MM.1S (cell line): Measurements from ENCODE around the gene SENP8.

Source experiments
- EZH2 ChIP-seq: fragments of 300-600 bp; sonication (generic); optimal IDR thresholded peaks from 2 replicates; pipeline ENCODE3; 2017; ENCODE audit warnings: low read depth, mild to moderate bottlenecking, antibody characterized with exemption, low read length, mixed read lengths
- TF ChIP-seq, protein P1 (sequence below): fragments of 300-600 bp; sonication (generic); IDR thresholded peaks from 2 replicates; pipeline ENCODE4 v1.5.1; 2016; ENCODE audit warnings: antibody characterized with exemption, low read length, mixed read lengths

DNA sequence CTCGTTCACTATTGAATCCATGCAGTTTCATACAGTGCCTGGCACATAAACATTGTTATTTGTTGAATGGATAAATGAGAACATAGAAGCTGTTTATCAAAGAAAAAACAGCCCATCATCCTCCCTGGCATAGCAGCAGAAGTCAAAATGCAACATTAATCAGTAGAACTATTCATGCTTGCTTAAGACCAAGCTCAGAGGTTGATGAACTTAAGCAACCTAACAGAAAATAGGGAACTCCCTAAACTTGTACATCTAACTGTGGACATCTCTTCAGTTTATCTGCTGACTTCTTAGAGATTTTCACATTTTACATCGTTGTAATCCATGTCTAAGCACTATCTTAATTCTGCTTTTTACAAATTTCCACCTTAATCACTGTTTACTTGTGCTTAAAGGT, 29.2 kb downstream of the SENP8 start:
- TF ChIP-seq, protein P1, sequence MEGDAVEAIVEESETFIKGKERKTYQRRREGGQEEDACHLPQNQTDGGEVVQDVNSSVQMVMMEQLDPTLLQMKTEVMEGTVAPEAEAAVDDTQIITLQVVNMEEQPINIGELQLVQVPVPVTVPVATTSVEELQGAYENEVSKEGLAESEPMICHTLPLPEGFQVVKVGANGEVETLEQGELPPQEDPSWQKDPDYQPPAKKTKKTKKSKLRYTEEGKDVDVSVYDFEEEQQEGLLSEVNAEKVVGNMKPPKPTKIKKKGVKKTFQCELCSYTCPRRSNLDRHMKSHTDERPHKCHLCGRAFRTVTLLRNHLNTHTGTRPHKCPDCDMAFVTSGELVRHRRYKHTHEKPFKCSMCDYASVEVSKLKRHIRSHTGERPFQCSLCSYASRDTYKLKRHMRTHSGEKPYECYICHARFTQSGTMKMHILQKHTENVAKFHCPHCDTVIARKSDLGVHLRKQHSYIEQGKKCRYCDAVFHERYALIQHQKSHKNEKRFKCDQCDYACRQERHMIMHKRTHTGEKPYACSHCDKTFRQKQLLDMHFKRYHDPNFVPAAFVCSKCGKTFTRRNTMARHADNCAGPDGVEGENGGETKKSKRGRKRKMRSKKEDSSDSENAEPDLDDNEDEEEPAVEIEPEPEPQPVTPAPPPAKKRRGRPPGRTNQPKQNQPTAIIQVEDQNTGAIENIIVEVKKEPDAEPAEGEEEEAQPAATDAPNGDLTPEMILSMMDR, result no peak
- no peak for TF ChIP-seq EZH2
